Immature natural killer cell (primary cell): ENCODE data around the gene CSTPP1. TPM values are rescaled to one million over a fixed set of nuclear protein-coding genes. Genes with fewer than 3 reads are reported as not detected.

Experiments
- DNase-seq, 3 donors: peaks; one replicate each; pipeline ENCODE4 v3.0.0; 2022; ENCODE audit warnings: mixed read lengths in 1 of 3
- H3K27ac Mint-ChIP-seq, 6 donors: one replicate each; pipeline ENCODE4 v1.8.0; 2020; ENCODE audit warnings: mixed read lengths in 6 of 6, mild to moderate bottlenecking in 5 of 6, inconsistent platforms in 4 of 6, moderate library complexity in 3 of 6
- H3K27me3 Mint-ChIP-seq, 3 donors: one replicate each; pipeline ENCODE4 v1.8.0; 2020 to 2021; ENCODE audit warnings: low read depth in 3 of 3, mild to moderate bottlenecking in 3 of 3, mixed read lengths in 3 of 3, moderate library complexity in 3 of 3, inconsistent platforms in 1 of 3
- H3K36me3 Mint-ChIP-seq, 3 donors: one replicate each; pipeline ENCODE4 v1.8.0; 2020; ENCODE audit warnings: mixed read lengths in 3 of 3, inconsistent platforms in 2 of 3, mild to moderate bottlenecking in 2 of 3
- H3K4me1 Mint-ChIP-seq, 2 donors: one replicate each; pipeline ENCODE4 v1.8.0; 2020; ENCODE audit warnings: inconsistent platforms in 2 of 2, mild to moderate bottlenecking in 2 of 2, mixed read lengths in 2 of 2, moderate library complexity in 1 of 2
- H3K4me3 Mint-ChIP-seq, 5 donors: one replicate each; pipeline ENCODE4 v1.8.0; 2020; ENCODE audit warnings: mild to moderate bottlenecking in 5 of 5, mixed read lengths in 5 of 5, inconsistent platforms in 3 of 5, moderate library complexity in 3 of 5
- H3K9me3 Mint-ChIP-seq, 6 donors: one replicate each; pipeline ENCODE4 v1.8.0; 2020; ENCODE audit warnings: mild to moderate bottlenecking in 6 of 6, mixed read lengths in 6 of 6, inconsistent platforms in 4 of 6, moderate library complexity in 3 of 6
- polyA plus RNA-seq, 3 donors: library from polyadenylated mRNA; unstranded; fragments of 300-500 nt; fragmentation: Illumina TruSeq; gene quantifications; one replicate each; pipeline ENCODE4 v1.2.3, GENCODE V29; 2021

The CSTPP1 gene
- polyA plus RNA-seq, 3 donors from 2014 or later, result 13.2 to 24.1 (median 22.0) TPM

DNA sequence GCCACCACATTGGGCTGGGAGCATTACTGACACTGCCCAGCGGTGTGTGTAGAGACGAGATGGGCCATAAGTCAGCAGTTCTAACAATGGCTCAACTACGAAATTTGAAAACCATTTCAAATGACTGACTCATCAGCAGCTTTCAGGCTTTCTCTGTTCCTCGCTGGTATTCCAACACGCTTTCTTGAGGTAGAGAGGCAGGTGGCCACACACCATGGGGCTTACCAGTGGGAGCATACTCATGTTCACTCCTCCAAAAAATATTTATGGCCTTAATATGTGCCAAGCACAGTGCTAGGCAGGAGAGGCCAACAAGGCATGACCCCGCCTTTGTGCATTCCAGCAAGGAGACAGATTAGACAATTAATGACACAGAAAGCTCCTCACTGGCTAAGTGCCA is 219.8 kb downstream of the CSTPP1 start:
- no peak for DNase-seq
- Mint-ChIP-seq H3K27ac (no peak overlapping the region), H3K27me3 (peaks cover 0 to 2% (median 0%) of the 10 kb centered on the region in 3 donors), H3K36me3 (peaks cover 0 to 4% (median 0%) of the 10 kb centered on the region in 3 donors), H3K4me3 (no peak overlapping the region), H3K4me1 (peaks cover 27 to 31% of the 10 kb centered on the region in 2 donors), H3K9me3 (no peaks in the 10 kb centered on the region)

DNA sequence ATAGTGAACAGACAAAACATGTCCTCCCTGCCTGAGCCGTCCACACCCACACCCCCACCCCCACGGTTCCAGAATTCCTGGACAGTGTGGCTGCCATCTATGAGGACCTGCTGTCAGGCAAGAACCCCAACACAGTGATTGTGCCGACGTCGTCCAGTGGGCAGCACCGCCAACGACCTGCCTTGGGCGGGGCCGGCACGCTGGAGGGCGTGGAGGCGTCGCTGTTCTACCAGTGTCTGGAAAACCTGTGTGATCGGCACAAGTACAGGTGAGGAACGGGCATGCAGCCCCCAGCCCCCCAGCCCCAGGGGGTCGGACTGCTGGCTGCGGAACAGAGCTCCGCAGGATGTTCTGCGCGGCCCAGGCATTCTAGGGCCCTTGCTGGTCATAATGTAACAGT is 220.4 kb downstream of the CSTPP1 start:
- H3K27me3 Mint-ChIP-seq, result peaks cover 0 to 5% (median 0%) of the 10 kb centered on the region in 3 donors
- H3K36me3 Mint-ChIP-seq, result peaks cover 0 to 4% (median 0%) of the 10 kb centered on the region in 3 donors
- DNase-seq, result no peak
- no peak overlapping the region for H3K27ac Mint-ChIP-seq
- H3K4me1 Mint-ChIP-seq, result peaks cover 27 to 32% of the 10 kb centered on the region in 2 donors
- H3K4me3 Mint-ChIP-seq, result no peak overlapping the region
- H3K9me3 Mint-ChIP-seq, result no peaks in the 10 kb centered on the region

DNA sequence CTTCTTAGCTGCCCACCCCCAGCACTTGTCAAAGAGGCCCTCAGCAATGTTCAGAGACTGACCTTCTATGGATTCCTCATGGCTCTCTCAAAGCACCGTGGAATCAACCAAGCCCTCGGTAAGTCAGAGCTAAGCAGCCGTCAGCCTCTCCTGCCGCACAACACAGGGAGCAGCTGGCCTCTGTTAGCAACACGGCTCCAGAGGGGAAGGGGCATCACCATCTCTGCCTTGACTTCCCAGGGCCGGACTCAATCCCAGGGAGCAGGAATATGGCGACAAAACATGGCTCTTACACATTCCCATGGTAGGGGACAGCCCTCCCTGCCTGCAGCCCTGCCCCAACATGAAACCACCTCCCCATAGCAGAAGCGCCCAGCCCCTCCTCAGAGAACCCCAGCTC is 221.2 kb downstream of the CSTPP1 start:
- peaks cover 0 to 4% (median 0%) of the 10 kb centered on the region in 3 donors for H3K36me3 Mint-ChIP-seq
- peaks cover 27 to 32% of the 10 kb centered on the region in 2 donors for H3K4me1 Mint-ChIP-seq
- H3K4me3 Mint-ChIP-seq, result no peak overlapping the region
- H3K27me3 Mint-ChIP-seq, result peaks cover 0 to 6% (median 0%) of the 10 kb centered on the region in 3 donors
- DNase-seq, result no peak
- H3K9me3 Mint-ChIP-seq, result no peaks in the 10 kb centered on the region
- peak overlapping the region in 1 of 6 donors; percentile 19 for H3K27ac Mint-ChIP-seq

DNA sequence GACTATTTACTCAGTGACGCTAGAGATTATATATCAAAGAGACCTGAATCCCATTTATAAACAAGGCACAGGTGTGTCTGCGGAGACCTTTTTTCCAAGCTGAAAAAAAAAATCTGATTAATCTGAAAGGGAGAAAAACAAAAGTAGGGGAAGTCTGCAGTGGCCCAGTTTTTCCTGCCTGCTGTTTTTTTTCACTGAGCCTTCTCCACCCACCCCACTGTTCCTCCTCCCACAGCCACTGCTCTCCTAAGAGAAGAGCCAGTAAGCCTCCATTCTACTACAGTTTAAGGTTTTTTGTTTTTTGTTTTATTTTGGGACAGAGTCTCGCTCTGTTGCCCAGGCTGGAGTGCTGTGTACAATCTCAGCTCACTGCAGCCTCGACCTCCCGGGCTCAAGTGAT is 221.7 kb downstream of the CSTPP1 start:
- Mint-ChIP-seq H3K36me3 (peaks cover 0 to 4% (median 0%) of the 10 kb centered on the region in 3 donors), H3K4me1 (peaks cover 24 to 29% of the 10 kb centered on the region in 2 donors), H3K4me3 (no peak overlapping the region), H3K27me3 (peaks cover 0 to 6% (median 0%) of the 10 kb centered on the region in 3 donors), H3K9me3 (no peaks in the 10 kb centered on the region), H3K27ac (peak overlapping the region in 1 of 6 donors; percentile 19)
- DNase-seq, result no peak

DNA sequence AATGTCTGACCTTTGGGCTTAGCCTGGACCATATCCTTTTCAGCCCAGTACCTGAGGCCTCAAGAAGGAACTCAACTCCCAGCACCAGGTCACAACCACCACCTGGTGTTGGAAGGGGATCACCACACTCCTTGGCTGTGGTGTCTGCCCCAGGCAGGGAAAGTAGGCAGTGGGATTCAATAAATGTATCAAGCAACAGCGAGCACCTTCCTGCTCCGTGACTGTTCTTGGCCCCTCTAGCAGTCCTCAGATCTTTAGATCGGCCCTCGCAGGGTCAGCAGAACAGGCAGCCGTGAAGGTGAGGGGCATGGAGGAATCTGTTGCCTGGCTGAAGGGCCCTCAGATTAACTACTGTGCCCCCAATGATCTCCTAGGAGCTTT is 224.2 kb downstream of the CSTPP1 start:
- Mint-ChIP-seq H3K4me1 (peaks cover 3 to 9% of the 10 kb centered on the region in 2 donors), H3K4me3 (no peak overlapping the region), H3K27ac (no peak overlapping the region), H3K36me3 (peaks cover 0 to 9% (median 4%) of the 10 kb centered on the region in 3 donors), H3K27me3 (peaks cover 0 to 6% (median 0%) of the 10 kb centered on the region in 3 donors), H3K9me3 (no peaks in the 10 kb centered on the region)
- DNase-seq, result no peak

DNA sequence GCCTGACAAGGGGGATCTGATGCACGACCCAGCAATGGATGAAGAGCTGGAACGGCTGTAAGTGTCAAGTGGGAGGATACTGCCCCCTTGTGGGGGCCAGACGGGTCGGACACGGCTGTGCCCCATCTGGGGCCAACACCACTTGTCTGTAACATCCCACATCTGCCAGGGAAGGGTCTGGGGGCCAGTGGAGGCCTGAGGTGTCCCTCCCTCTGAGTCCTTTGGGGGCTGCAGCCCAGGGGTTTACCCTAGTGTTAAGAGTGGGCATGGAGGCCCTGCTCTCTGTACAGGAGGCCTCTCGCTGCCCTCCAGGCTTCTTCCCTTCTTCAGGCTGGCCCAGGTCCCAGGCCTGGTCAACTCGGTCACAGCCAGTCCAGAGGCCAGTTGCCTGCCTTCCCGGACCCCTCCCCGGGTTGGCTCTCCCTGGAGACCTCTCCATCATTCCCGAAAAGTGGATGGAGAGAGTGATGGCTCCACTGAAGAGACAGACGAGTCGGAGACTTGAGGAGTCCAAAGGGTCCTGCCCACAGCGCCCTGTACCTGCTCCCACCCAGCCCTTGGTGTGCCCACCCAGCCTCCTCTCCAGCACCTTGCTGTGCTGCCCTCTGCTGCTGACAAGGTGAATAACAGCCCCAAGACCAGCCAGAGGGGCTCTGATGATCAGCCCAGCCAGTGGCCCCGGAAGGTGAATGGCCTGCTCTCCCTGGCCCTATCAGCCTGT is 224.7 kb downstream of the CSTPP1 start:
- H3K4me1 Mint-ChIP-seq, result peaks cover 0 to 4% of the 10 kb centered on the region in 2 donors
- no peak overlapping the region for H3K4me3 Mint-ChIP-seq
- DNase-seq, result peak; percentile 45 to 56 (median 45)
- peaks cover 0 to 6% (median 0%) of the 10 kb centered on the region in 3 donors for H3K27me3 Mint-ChIP-seq
- peaks cover 0 to 13% (median 4%) of the 10 kb centered on the region in 3 donors for H3K36me3 Mint-ChIP-seq
- H3K27ac Mint-ChIP-seq, result no peak overlapping the region
- H3K9me3 Mint-ChIP-seq, result no peaks in the 10 kb centered on the region

DNA sequence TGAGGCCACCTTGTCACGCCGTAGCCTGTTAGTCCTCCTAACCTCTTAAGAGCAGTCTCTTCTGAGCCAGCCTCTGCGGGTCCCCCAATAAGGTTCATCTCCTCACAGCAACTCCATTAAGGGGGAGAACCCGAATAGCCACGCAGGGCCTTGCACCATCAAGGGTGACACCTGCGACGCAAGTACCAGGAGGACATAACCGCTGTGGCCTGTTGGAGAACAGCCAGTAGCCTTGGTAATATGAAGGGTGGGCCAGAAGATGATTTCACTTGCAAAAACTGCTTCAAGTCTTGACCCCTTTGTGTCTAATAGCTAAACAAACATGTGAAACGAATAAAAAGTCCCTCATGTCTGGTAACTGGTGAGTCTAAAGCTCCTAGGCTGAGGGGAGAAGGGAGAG is 225.3 kb downstream of the CSTPP1 start:
- Mint-ChIP-seq H3K4me3 (no peak overlapping the region), H3K27me3 (peaks cover 0 to 6% (median 0%) of the 10 kb centered on the region in 3 donors), H3K36me3 (peaks cover 0 to 18% (median 4%) of the 10 kb centered on the region in 3 donors), H3K27ac (no peak overlapping the region), H3K9me3 (no peaks in the 10 kb centered on the region), H3K4me1 (peaks cover 0 to 4% of the 10 kb centered on the region in 2 donors)
- no peak for DNase-seq

DNA sequence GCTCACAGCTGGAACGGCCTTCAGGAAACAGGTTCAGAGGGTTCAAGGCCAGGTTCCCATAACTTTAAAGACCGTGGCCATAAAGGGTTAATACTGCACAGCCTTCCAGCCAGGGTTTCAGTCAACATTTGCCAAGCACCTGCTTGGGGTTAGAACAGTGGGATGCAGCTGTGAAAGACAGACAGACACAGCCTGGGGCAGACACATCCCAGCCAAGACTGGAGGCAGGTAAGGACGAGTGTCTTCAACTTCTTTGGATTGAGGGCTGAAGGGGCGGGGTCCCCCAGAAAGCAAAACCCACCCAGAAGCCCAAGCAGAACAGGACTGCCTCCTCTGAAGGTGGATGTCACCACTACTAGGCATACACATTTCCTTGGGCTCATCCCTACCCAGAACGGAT is 225.9 kb downstream of the CSTPP1 start:
- Mint-ChIP-seq H3K27me3 (peaks cover 0 to 6% (median 0%) of the 10 kb centered on the region in 3 donors), H3K27ac (no peak overlapping the region), H3K4me3 (no peak overlapping the region), H3K9me3 (no peaks in the 10 kb centered on the region), H3K4me1 (peaks cover 0 to 4% of the 10 kb centered on the region in 2 donors), H3K36me3 (peaks cover 0 to 22% (median 4%) of the 10 kb centered on the region in 3 donors)
- DNase-seq, result no peak

DNA sequence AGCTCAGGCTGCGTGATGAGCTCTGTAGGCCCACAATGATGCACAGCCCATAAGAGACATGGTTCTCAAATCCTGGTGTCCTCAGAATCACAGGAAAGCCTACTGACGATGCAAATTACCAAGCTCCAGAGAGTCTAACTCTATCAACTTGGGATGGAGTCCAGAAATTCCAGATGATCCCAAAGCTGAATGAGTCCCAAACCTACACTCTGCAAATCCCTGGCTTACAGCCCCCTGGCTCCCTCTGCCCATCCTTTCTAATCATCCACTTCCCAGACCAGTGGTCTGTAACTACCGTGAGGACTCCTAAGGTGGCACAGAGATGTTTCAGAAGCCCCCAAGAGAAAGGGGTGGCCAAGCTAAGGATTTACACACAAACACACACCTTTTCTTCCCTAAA is 226.6 kb downstream of the CSTPP1 start:
- Mint-ChIP-seq H3K36me3 (peaks cover 1 to 26% (median 3%) of the 10 kb centered on the region in 3 donors), H3K9me3 (no peaks in the 10 kb centered on the region), H3K27me3 (peaks cover 0 to 6% (median 0%) of the 10 kb centered on the region in 3 donors), H3K4me3 (no peak overlapping the region), H3K4me1 (peaks cover 0 to 4% of the 10 kb centered on the region in 2 donors), H3K27ac (no peak overlapping the region)
- no peak for DNase-seq

DNA sequence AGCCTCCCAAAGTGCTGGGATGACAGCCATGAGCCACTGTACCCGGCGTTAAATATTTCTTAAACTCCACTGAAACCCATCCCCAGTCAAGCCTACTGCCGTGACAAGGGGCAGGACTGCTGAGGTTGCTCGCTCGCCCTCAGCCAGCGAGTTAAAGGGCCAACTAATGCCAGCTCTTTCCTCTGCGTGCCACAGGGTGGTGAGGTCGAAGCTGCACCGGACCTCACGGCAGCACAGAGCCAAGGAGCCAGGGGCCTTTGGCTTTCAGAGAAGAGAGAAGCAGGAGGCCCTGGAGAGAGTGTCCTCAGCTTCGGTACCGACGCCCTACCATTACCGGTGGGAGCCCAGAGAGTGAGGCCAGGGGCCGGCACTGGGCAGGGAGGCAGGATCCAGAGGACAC is 227.3 kb downstream of the CSTPP1 start:
- Mint-ChIP-seq H3K27ac (no peak overlapping the region), H3K9me3 (no peaks in the 10 kb centered on the region), H3K36me3 (peaks cover 0 to 26% (median 4%) of the 10 kb centered on the region in 3 donors), H3K4me3 (no peak overlapping the region), H3K4me1 (peaks cover 0 to 4% of the 10 kb centered on the region in 2 donors), H3K27me3 (peaks cover 0 to 4% (median 0%) of the 10 kb centered on the region in 3 donors)
- DNase-seq, result no peak

DNA sequence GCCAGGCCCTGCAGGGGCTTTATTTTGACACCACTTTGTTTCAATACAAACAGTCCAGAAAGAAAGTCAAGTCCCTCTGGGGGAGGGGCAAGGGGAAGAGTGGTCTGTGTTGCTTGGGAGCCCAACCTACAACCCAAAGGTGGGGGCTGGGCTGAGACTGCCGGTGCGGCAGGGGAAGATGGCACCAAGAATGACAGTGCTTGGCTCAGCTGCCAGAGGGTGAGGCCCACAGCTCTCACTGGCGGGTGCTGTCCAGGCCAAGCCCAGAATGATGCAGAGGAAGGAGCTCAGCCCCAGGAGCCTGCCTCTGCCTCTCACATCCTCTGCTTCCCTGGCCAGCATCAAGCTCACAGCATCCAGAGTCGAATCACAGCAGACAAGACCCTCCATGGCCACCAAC is 227.8 kb downstream of the CSTPP1 start:
- DNase-seq, result no peak
- Mint-ChIP-seq H3K27me3 (peaks cover 0 to 4% (median 0%) of the 10 kb centered on the region in 3 donors), H3K4me1 (peaks cover 0 to 4% of the 10 kb centered on the region in 2 donors), H3K36me3 (peaks cover 0 to 26% (median 4%) of the 10 kb centered on the region in 3 donors), H3K9me3 (no peaks in the 10 kb centered on the region), H3K4me3 (no peak overlapping the region), H3K27ac (no peak overlapping the region)

DNA sequence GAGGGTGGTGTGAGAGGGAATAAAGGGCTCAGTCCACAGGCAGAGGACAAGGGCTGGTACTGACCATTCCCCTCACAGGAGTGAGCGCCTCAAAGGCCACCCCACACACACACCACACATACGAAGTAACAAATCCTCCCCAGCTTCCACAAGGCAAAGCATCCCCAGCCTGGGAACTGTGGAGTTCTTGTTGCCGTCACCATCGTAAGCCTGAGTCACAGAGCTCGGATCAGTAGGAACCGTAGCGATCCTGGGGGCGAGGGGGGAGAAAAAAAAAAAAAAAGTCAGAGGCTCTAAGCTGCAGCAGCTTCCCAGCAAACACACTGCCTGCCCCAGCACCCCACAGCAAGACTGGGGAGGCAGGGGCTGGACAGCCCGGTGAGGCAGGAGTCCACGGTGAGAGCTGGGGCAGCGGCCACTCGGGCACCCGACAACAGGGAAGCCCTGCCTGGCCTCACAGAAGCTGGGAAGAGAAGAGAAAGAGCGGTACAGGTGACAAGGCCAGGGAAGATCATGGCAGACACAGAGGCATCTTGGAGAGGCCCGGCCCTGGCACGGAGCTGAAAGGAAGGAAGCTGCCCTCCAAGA is 228.8 kb downstream of the CSTPP1 start:
- Mint-ChIP-seq H3K4me1 (peaks cover 0 to 4% of the 10 kb centered on the region in 2 donors), H3K36me3 (peaks cover 0 to 26% (median 4%) of the 10 kb centered on the region in 3 donors), H3K27ac (no peak overlapping the region), H3K27me3 (peaks cover 0 to 4% (median 0%) of the 10 kb centered on the region in 3 donors), H3K9me3 (no peaks in the 10 kb centered on the region), H3K4me3 (no peak overlapping the region)
- DNase-seq, result no peak

DNA sequence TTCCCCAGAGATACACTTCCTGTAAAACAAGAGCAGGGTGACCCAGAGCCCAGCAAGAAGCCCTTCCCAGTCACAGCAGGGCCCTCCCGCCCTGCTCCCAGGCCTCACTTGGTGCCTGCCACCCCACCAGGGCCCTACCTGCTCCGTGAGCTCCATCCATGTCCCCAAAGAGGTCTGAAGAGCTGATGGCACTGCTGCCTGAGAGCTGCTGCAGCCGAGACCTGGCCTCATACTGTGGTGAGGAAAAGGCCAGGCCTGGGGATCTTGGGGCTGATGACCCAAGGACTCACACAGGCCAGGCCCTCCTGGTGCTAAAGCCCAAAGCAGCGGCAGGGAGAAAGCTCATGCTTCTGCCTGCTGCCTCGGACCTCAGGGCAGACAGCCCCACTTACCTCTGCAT is 229.8 kb downstream of the CSTPP1 start:
- Mint-ChIP-seq H3K9me3 (no peaks in the 10 kb centered on the region), H3K27me3 (peaks cover 0 to 4% (median 0%) of the 10 kb centered on the region in 3 donors), H3K27ac (no peak overlapping the region), H3K4me3 (no peak overlapping the region), H3K4me1 (peaks cover 5 to 8% of the 10 kb centered on the region in 2 donors), H3K36me3 (peaks cover 3 to 26% (median 4%) of the 10 kb centered on the region in 3 donors)
- no peak for DNase-seq
